ENCODE results near the gene ZKSCAN5. TPM values are rescaled to one million over a fixed set of nuclear protein-coding genes. Genes with fewer than 3 reads are reported as not detected.

Gene ZKSCAN5
- total and polyA plus RNA-seq, 7 donors, result 3.1 to 15.4 (median 9.3) TPM

DNA sequence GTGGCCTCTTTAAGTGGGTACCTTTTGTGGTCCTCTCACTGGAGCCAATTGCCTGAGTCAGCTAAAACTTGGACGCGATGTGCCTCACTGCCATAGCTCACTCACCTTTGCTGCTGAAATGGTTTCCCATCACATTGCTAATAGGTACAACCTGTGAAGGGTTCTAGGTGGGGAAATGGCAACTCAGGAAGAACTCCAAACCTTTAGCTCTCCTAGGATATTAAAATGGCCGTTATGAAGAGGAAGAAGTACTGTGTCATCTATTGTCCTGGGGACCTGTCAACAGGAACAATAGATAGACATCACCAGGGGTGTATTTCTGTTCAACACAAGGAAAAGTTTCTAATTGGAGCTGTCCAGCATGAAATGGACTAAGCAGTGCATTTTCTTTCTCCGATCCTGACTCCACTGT lies 52.7 kb downstream of the ZKSCAN5 start:
- Histone ChIP-seq H3K27me3 (ENCODE audit: insufficient read depth in 3 of 3, low read length in 2 of 3) (no peaks in the 10 kb centered on the region), H3K4me1 (peaks cover 46% of the 10 kb centered on the region), H3K4me3 (peak overlapping the region; percentile 78), H3K36me3 (ENCODE audit: insufficient read depth in 1 of 2, low read depth in 1 of 2) (peaks cover 15 to 61% of the 10 kb centered on the region in 2 donors), H3K27ac (peak overlapping the region; percentile 95), H3K9me3 (no peaks in the 10 kb centered on the region)
- WGBS, 3 donors, result 61 to 75% (median 67%) methylated on average over 4 of the region's 4 CpGs
- TF ChIP-seq, protein P1, sequence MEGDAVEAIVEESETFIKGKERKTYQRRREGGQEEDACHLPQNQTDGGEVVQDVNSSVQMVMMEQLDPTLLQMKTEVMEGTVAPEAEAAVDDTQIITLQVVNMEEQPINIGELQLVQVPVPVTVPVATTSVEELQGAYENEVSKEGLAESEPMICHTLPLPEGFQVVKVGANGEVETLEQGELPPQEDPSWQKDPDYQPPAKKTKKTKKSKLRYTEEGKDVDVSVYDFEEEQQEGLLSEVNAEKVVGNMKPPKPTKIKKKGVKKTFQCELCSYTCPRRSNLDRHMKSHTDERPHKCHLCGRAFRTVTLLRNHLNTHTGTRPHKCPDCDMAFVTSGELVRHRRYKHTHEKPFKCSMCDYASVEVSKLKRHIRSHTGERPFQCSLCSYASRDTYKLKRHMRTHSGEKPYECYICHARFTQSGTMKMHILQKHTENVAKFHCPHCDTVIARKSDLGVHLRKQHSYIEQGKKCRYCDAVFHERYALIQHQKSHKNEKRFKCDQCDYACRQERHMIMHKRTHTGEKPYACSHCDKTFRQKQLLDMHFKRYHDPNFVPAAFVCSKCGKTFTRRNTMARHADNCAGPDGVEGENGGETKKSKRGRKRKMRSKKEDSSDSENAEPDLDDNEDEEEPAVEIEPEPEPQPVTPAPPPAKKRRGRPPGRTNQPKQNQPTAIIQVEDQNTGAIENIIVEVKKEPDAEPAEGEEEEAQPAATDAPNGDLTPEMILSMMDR (IDR thresholded peaks at IDR 0.05), result no peak
- ATAC-seq (no peak), DNase-seq (no peak)
- intact Hi-C loops (cut with DNase I), result no loop called here

DNA sequence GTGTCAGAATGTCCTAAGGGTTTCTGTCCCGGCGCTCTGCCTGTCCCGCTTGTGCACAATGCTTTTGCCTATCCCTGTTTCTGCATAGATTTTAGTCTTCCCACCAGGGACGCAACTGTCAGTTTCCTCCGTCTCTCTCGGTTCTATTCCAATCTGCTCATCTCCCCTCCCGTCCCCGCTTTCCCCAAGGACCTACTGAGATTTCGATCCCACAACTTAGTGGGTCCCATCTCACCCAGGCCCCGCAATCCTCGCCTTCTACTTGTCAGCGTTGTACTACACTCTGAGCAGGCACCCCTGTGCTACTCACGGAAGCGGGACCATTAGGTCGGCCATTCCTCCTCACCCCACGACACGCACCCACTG lies 53.5 kb downstream of the ZKSCAN5 start:
- H3K9me3 ChIP-seq, result no peaks in the 10 kb centered on the region
- peak in 2 of 4 donors; percentile 0 to 70 for ATAC-seq
- peaks cover 49% of the 10 kb centered on the region for H3K4me1 ChIP-seq
- peak overlapping the region; percentile 78 for H3K4me3 ChIP-seq
- WGBS, 3 donors, result 1 to 3% (median 1%) methylated on average over 17 of the region's 17 CpGs
- DNase-seq, result no peak
- H3K27me3 ChIP-seq (ENCODE audit: insufficient read depth in 3 of 3, low read length in 2 of 3), result no peaks in the 10 kb centered on the region
- H3K36me3 ChIP-seq (ENCODE audit: insufficient read depth in 1 of 2, low read depth in 1 of 2), result peaks cover 16 to 68% of the 10 kb centered on the region in 2 donors
- intact Hi-C loops (cut with DNase I), result loop anchor here in 1 of 2 donors (2.0 kb wide), 1 partner anchor 53 kb away; the partner anchor contains the start of gene ZKSCAN5
- TF ChIP-seq, protein P1 (IDR thresholded peaks at IDR 0.05), result no peak
- H3K27ac ChIP-seq, result peak overlapping the region; percentile 95

DNA sequence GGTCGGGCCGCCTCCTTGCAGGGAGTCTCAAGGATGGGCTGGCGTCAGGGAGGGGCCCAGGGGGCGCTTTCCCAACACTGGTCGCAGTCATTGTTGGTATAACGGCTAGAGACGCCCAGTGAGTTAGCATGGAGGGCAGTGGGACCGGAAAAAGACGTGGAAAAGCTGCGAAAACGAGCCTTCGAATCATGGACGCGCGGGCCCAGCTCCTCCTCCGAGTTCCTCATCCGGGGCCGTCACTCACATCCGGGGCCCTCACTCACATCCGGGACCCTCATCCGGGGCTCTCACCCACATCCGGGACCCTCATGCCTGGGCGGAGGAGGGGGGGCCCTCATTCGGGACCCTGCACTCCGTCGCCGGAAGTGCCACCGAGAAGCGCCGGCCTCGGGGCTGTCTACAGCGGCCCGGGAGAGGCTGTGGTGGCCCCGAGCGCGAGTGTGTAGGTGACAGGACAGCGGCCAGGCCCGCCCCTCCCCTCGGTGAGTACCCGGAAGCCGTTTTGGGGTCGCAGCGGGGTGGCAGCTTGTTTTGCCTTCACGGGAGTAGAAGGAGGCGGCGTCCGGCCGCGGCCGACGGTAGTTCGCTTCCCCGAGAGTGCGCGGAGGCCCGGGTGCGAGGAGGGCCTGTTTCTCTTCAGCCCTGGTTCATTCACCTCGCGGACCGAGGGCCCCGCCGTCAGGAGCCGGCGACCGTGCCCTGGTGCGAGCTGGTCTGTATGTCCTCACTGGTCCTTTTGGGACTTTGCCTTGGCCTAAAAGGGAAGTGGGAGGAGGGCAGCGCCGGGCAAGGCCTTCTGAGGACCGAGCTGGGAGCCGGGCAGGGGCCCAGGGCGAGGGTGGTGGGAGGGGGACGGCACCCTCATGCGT lies 54.1 kb downstream of the ZKSCAN5 start, which contains the start of gene ZNF655:
Gene ZNF655 (plus strand): TSS at position 337 of the 869 bp plus-strand sequence. CDS start 1,918 bp downstream, outside the sequence.
- Histone ChIP-seq H3K27me3 (ENCODE audit: insufficient read depth in 3 of 3, low read length in 2 of 3) (no peaks in the 10 kb centered on the region), H3K9me3 (no peaks in the 10 kb centered on the region), H3K27ac (peak within 1 kb of the TSS; percentile 95), H3K4me1 (peaks cover 55% of the 10 kb centered on the region), H3K36me3 (ENCODE audit: insufficient read depth in 1 of 2, low read depth in 1 of 2) (peaks cover 16 to 70% of the 10 kb centered on the region in 2 donors), H3K4me3 (peak within 1 kb of the TSS; percentile 78)
- ATAC-seq, result peak; percentile 92 to 96 (median 95)
- intact Hi-C loops (cut with DNase I), result loop anchor here in 1 of 2 donors (2.0 kb wide), 1 partner anchor 54 kb away; the partner anchor contains the start of gene ZKSCAN5
- TF ChIP-seq, protein P1 (IDR thresholded peaks at IDR 0.05), result no peak
- DNase-seq, result peak; percentile 94 to 96
- WGBS, 3 donors, result 0% methylated on average over 65 to 73 of the region's 73 CpGs

DNA sequence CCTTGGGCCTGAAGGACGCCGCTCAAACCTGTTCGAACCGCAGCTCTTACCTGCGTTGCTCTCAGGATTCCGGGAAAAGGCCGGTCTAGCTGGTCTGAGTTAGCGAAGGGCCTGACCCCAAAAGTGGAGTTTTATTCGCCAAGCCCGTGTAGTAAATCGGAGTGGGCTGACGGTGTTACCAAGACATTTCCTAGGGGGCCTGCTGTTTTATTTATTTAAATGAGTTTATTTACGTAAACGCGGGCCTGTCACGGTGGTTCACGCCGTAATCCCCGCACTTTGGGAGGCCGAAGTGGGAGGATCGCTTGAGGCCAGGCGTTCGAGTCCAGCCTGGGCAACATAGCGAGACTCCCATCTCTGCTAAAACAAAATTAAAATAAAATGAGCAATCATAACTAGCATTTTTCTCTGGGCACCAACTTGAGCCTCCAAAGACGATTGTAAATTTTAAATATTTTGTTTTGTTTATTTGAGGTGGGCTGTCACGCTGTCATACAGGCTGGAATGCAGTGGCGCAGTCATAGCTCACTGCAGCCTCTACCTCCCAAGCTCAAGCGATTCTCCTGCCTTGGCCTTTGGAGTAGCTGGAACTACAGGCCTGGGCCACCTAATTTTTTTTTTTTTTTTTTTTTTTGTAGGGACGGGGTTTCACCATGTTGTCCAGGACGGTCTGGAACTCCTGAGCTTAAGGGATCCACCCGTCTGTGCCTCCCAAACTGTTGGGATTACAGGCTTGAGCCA lies 54.9 kb downstream of the ZKSCAN5 start:
- intact Hi-C loops (cut with DNase I), result loop anchor here in 1 of 2 donors (2.0 kb wide), 1 partner anchor 55 kb away; the partner anchor contains the start of gene ZKSCAN5
- TF ChIP-seq, protein P1 (IDR thresholded peaks at IDR 0.05), result no peak
- Histone ChIP-seq H3K36me3 (ENCODE audit: insufficient read depth in 1 of 2, low read depth in 1 of 2) (peaks cover 21 to 70% of the 10 kb centered on the region in 2 donors), H3K4me1 (peaks cover 60% of the 10 kb centered on the region), H3K4me3 (peak overlapping the region; percentile 78), H3K9me3 (no peaks in the 10 kb centered on the region), H3K27me3 (ENCODE audit: insufficient read depth in 3 of 3, low read length in 2 of 3) (no peaks in the 10 kb centered on the region), H3K27ac (peak overlapping the region; percentile 95)
- no peak for ATAC-seq
- no peak for DNase-seq
- WGBS, 3 donors, result 18 to 22% (median 20%) methylated on average over 31 of the region's 31 CpGs
